ENCODE results near the gene ZNF680.

Gene ZNF680

DNA sequence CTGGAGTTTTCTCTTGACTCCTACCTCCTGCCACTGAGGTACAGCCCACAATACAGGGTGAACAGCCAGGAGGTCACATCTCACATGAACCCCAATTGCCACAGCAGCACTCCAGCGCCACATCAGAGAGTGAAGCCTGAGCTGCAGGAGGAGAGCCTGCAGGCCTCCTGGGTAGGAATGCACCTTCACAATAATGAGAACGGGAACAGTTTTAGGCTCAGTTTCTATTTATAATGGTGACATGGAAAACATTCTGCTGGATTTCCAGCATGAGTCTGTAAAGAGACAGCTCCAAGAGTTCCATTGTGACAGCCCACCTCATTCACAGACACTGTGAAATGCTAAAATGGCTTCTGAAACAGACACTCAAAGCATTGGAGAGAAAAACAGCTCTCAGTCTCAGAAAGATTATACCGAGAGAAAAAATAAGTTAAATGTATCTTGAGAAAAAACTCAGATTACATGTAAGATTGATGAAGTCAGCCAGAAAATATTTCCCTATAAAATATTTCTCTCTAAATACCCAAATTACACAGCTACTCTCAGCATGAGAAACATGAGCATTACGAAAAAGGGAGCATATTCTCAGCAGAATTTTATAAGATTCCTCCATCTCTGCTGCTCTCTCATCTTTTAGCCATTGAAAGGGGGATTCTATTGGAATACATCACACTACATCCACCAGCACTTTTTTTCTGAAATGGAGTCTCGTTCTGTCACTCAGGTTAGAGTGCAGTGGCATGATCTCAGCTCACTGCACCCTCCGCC, 11.3 kb downstream of the ZNF680 start:
- Histone ChIP-seq H4K20me1 (ENCODE audit: insufficient read depth, low read length) (no peaks in the 10 kb centered on the region), H3K4me2 (ENCODE audit: low read length) (no peak overlapping the region), H3K9me3 (ENCODE audit: low read length) (peaks cover 28% of the 10 kb centered on the region), H3K27me3 (ENCODE audit: insufficient read depth, low read length) (no peaks in the 10 kb centered on the region), H3K4me1 (ENCODE audit: insufficient read depth, low read length, severe bottlenecking) (no peaks in the 10 kb centered on the region), H3K9ac (ENCODE audit: low read length) (no peak overlapping the region), H3K9me2 (ENCODE audit: low read depth, low read length) (no peaks in the 10 kb centered on the region), H3K27ac (ENCODE audit: low read depth, low read length, poor library complexity, severe bottlenecking) (no peak overlapping the region), H3K4me3 (ENCODE audit: low read depth, low read length, poor library complexity, severe bottlenecking) (no peak overlapping the region), H3K36me3 (ENCODE audit: insufficient read depth, low read length) (peaks cover 83% of the 10 kb centered on the region), H3F3A (ENCODE audit: insufficient read depth, low read length) (no peaks in the 10 kb centered on the region), H2AFZ (ENCODE audit: low read length) (no peak overlapping the region), H3K79me2 (ENCODE audit: insufficient read depth, low read length) (peaks cover 42% of the 10 kb centered on the region)
- no peak for TF ChIP-seq EZH2 (IDR thresholded peaks at IDR 0.05; ENCODE audit: borderline replicate concordance, low read length)

DNA sequence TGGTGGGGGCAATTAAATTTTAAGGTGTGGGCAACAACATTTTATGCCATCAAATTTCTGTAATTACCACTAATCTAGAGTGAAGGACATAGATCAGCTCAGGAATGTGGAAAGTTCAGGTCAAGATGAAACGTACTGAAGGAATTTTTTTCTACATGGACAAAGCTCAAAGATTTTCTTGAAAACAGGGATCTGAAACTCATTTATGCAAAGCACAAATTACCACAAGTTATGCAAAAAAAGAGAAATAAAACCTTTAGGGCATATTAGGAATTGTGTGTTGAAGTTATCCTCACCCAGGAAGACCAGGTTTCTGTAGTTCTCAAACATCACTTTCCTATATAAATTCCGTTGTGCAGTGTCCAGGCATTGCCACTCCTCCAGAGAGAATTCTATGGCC, 18.9 kb downstream of the ZNF680 start:
- Histone ChIP-seq H3F3A (ENCODE audit: insufficient read depth, low read length) (no peaks in the 10 kb centered on the region), H3K9me3 (ENCODE audit: low read length) (peaks cover 14% of the 10 kb centered on the region), H3K4me1 (ENCODE audit: insufficient read depth, low read length, severe bottlenecking) (no peaks in the 10 kb centered on the region), H3K4me3 (ENCODE audit: low read depth, low read length, poor library complexity, severe bottlenecking) (no peak overlapping the region), H3K27me3 (ENCODE audit: insufficient read depth, low read length) (no peaks in the 10 kb centered on the region), H3K79me2 (ENCODE audit: insufficient read depth, low read length) (peaks cover 8% of the 10 kb centered on the region; the same call in 1 of the 2 replicates), H3K27ac (ENCODE audit: low read depth, low read length, poor library complexity, severe bottlenecking) (no peak overlapping the region), H3K9ac (ENCODE audit: low read length) (no peak overlapping the region), H4K20me1 (ENCODE audit: insufficient read depth, low read length) (no peaks in the 10 kb centered on the region), H2AFZ (ENCODE audit: low read length) (no peak overlapping the region), H3K4me2 (ENCODE audit: low read length) (no peak overlapping the region), H3K9me2 (ENCODE audit: low read depth, low read length) (no peaks in the 10 kb centered on the region), H3K36me3 (ENCODE audit: insufficient read depth, low read length) (peaks cover 92% of the 10 kb centered on the region)
- no peak for TF ChIP-seq EZH2 (IDR thresholded peaks at IDR 0.05; ENCODE audit: borderline replicate concordance, low read length)
- no peak for TF ChIP-seq CTCF (IDR thresholded peaks at IDR 0.05; ENCODE audit: low read length)

DNA sequence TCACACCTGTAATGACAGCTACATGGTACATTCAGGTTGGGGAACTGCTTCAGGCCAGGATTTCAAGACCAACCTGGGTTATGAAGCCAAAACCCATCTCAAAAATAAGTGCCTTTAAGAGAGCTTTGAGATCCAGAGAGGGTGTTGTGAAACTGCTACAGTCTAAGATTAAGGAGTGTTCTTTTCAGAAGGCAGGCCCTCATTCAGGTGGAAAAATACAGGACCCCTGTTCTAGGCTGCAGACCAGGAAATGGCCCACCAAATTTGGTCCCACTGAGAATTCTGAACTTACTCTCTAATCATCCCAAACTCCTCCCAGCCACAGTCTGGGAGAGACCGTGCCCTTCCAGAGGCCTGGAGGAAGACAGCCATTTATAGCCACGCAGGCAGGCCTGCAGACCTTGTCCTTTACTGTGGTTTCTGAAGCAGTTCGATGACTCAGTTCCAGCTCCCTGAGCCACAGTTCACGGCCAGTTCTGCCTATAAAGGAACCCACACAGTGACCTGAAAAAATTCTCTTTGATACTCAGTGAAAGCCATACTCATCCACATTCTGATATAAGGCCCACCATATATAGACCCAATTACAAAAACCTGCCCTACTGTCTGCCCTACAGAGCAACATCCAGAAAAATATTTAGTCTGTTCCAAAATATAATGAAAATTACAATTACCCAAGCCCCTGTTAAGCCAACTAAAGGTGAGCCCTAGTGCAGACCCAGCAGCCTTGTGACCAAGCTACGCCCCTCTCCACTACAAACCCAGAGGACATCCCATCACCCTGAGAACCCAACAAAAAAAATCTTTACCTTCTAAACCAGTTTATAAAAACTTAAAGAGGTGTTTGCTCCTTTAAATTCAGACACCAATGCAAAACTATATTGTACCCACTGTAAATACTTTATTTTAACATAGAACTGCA, 21.2 kb downstream of the ZNF680 start:
- no peak for TF ChIP-seq CTCF (IDR thresholded peaks at IDR 0.05; ENCODE audit: low read length)
- TF ChIP-seq EZH2 (IDR thresholded peaks at IDR 0.05; ENCODE audit: borderline replicate concordance, low read length): no peak
- H3K4me3 ChIP-seq (ENCODE audit: low read depth, low read length, poor library complexity, severe bottlenecking): no peak overlapping the region
- no peak overlapping the region for H3K27ac ChIP-seq (ENCODE audit: low read depth, low read length, poor library complexity, severe bottlenecking)
- H3K79me2 ChIP-seq (ENCODE audit: insufficient read depth, low read length): peaks cover 8% of the 10 kb centered on the region; the same call in 1 of the 2 replicates
- H3K4me1 ChIP-seq (ENCODE audit: insufficient read depth, low read length, severe bottlenecking): no peaks in the 10 kb centered on the region
- no peak overlapping the region for H3K4me2 ChIP-seq (ENCODE audit: low read length)
- no peaks in the 10 kb centered on the region for H3K27me3 ChIP-seq (ENCODE audit: insufficient read depth, low read length)
- no peak overlapping the region for H2AFZ ChIP-seq (ENCODE audit: low read length)
- no peaks in the 10 kb centered on the region for H4K20me1 ChIP-seq (ENCODE audit: insufficient read depth, low read length)
- H3K36me3 ChIP-seq (ENCODE audit: insufficient read depth, low read length): peaks cover 94% of the 10 kb centered on the region
- no peak overlapping the region for H3K9ac ChIP-seq (ENCODE audit: low read length)
- no peaks in the 10 kb centered on the region for H3F3A ChIP-seq (ENCODE audit: insufficient read depth, low read length)
- peaks cover 14% of the 10 kb centered on the region for H3K9me3 ChIP-seq (ENCODE audit: low read length)
- H3K9me2 ChIP-seq (ENCODE audit: low read depth, low read length): no peaks in the 10 kb centered on the region

Data from OCI-LY1 (cell line).